Fibroblast of lung (primary cell): Measurements from ENCODE around the gene ATP5F1E. TPM values are rescaled to one million over a fixed set of nuclear protein-coding genes. Genes with fewer than 3 reads are reported as not detected.
A peak's percentile ranks its signal among the peaks of the same experiment; 100 is the strongest.

ENCODE experiments used
- DNase-seq, 2 donors: peaks; one replicate each; pipeline versions ENCODE4 v3.0.0 to v3.0.0-alpha.2; 2010; ENCODE audit warnings: low read depth in 2 of 2
- H2AFZ ChIP-seq: 2 replicates; pipeline ENCODE4 v1.5.1; 2012; ENCODE audit warnings: low read length, control low read depth, inconsistent platforms
- H3K27ac ChIP-seq: 2 replicates; pipeline ENCODE4 v1.5.1; 2011; ENCODE audit warnings: low read length, control low read depth; ENCODE audit not compliant: insufficient read depth
- H3K27me3 ChIP-seq: 2 replicates; pipeline ENCODE4 v1.5.1; 2011; ENCODE audit warnings: mild to moderate bottlenecking, low read length; ENCODE audit not compliant: control insufficient read depth, insufficient read depth
- H3K36me3 ChIP-seq: 2 replicates; pipeline ENCODE4 v1.5.1; 2011; ENCODE audit warnings: low read length; ENCODE audit not compliant: control insufficient read depth, insufficient read depth
- H3K4me1 ChIP-seq: 2 replicates; pipeline ENCODE4 v1.5.1; 2011; ENCODE audit warnings: low read length; ENCODE audit not compliant: control insufficient read depth, insufficient read depth; ENCODE audit errors: extremely low read depth
- H3K4me2 ChIP-seq: 2 replicates; pipeline ENCODE4 v1.5.1; 2011; ENCODE audit warnings: low read length, control low read depth; ENCODE audit not compliant: insufficient read depth; ENCODE audit errors: extremely low read depth
- H3K4me3 ChIP-seq, 4 experiments: fragments of 200-600 bp in 1 of 4; sonication (generic) in 1 of 4; replicated peaks in 1 of 4; 2 replicates each; pipeline ENCODE4 v1.5.1; 2011 to 2016; ENCODE audit warnings: low read length in 4 of 4, low read depth in 3 of 4, mild to moderate bottlenecking in 3 of 4, control low read depth in 2 of 4, inconsistent platforms in 1 of 4, mixed read lengths in 1 of 4; ENCODE audit not compliant: insufficient read depth in 1 of 4; ENCODE audit errors: control extremely low read depth in 1 of 4
- H3K79me2 ChIP-seq: 2 replicates; pipeline ENCODE4 v1.5.1; 2012; ENCODE audit warnings: mild to moderate bottlenecking, low read length, inconsistent platforms; ENCODE audit not compliant: control insufficient read depth, insufficient read depth
- H3K9ac ChIP-seq: 2 replicates; pipeline ENCODE4 v1.5.1; 2011; ENCODE audit warnings: mild to moderate bottlenecking, low read length, control low read depth; ENCODE audit not compliant: insufficient read depth
- H3K9me3 ChIP-seq: 2 replicates; pipeline ENCODE4 v1.5.1; 2012; ENCODE audit warnings: low read depth, low read length; ENCODE audit not compliant: control insufficient read depth, insufficient read depth
- H4K20me1 ChIP-seq: 2 replicates; pipeline ENCODE4 v1.5.1; 2011; ENCODE audit warnings: low read length; ENCODE audit not compliant: control insufficient read depth, insufficient read depth; ENCODE audit errors: extremely low read depth
- CTCF ChIP-seq, 2 donors: IDR thresholded peaks in 1 of 2; conservative IDR thresholded peaks in 1 of 2; 1 replicate in 1 of 2; 2 replicates in 1 of 2; pipeline ENCODE4 v1.5.1; 2011 to 2012; ENCODE audit warnings: low read length in 2 of 2, control low read depth in 1 of 2, inconsistent platforms in 1 of 2, low read depth in 1 of 2, mild to moderate bottlenecking in 1 of 2
- EZH2 ChIP-seq: IDR thresholded peaks from 2 replicates; pipeline ENCODE4 v1.5.1; 2012; ENCODE audit warnings: low read length, control low read depth, mild to moderate bottlenecking; ENCODE audit errors: missing control alignments
- polyA plus RNA-seq, 2 donors: library from polyadenylated mRNA; depleted of rRNA in 1 of 2; stranded (reverse) in 1 of 2; unstranded in 1 of 2; fragments of >200 nt; gene quantifications; 2 replicates each; pipeline ENCODE4 v1.2.1, GENCODE V29; 2011 to 2012; ENCODE audit warnings: missing spikeins in 1 of 2
- total RNA-seq: library from RNA; depleted of rRNA; stranded (reverse); fragments of >200 nt; gene quantifications from 2 replicates; pipeline ENCODE4 v1.2.1, GENCODE V29; 2014

The ATP5F1E gene
- total and polyA plus RNA-seq, 2 donors (not counting 1 experiment from before 2014, with no cell fraction given), result 37.8 to 56.5 TPM

DNA sequence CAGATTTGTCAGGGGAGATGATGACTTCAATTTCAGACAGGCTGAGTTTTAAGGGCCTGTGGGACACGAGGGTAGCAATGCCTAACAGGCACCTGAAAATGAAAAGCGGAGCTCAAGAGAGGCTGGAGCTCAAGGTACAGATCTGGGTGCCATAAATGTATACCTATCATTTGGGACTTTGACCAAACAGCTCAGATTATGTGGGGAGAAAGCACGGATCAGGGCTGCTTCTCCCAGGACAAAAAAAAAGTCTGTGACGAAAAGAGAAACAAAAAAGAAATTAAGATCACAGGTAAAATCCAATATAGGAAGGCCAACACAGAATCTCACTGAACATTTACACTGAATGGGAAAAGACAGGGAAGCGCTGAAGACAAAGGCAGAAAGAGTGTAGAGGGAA lies 8.5 kb upstream of the ATP5F1E start:
- no peak overlapping the region for H3K9ac ChIP-seq
- H3K9me3 ChIP-seq, result no peaks in the 10 kb centered on the region
- H3K4me1 ChIP-seq, result peaks cover 5% of the 10 kb centered on the region
- H3K27ac ChIP-seq, result no peak overlapping the region
- TF ChIP-seq EZH2 (no peak), CTCF (conservative IDR thresholded peaks at IDR 0.05 in 1 of 2, IDR thresholded peaks at IDR 0.05 in 1 of 2; ENCODE audit: low read depth in 1 of 2, low read length in 2 of 2) (no peak)
- no peaks in the 10 kb centered on the region for H4K20me1 ChIP-seq
- H3K4me3 ChIP-seq, result peak overlapping the region in 1 of 4 experiments; percentile 12
- H2AFZ ChIP-seq, result no peak overlapping the region
- DNase-seq, result no peak
- no peak overlapping the region for H3K4me2 ChIP-seq
- peaks cover 2% of the 10 kb centered on the region for H3K36me3 ChIP-seq
- peaks cover 46% of the 10 kb centered on the region for H3K79me2 ChIP-seq
- no peaks in the 10 kb centered on the region for H3K27me3 ChIP-seq

DNA sequence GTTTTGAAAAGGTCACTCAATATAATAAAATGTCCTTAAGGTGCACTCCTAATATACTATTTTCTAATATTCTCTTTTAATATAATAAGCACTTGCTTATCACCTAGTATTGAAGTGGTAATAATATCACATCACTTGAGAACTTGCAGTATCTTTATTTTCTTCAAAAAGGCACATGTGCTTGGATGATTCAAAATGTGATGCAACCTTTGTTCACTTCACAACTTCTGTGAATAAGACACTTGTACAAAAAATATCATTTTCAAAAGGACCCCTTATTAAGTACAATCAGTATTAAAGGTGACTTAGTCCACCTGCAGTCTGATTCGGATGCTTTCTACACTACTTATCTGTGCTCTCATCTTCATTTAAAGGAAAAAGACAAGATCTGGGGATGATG lies 7.1 kb upstream of the ATP5F1E start:
- no peaks in the 10 kb centered on the region for H3K27me3 ChIP-seq
- no peaks in the 10 kb centered on the region for H3K9me3 ChIP-seq
- H3K27ac ChIP-seq, result no peak overlapping the region
- peaks cover 5% of the 10 kb centered on the region for H3K4me1 ChIP-seq
- no peaks in the 10 kb centered on the region for H4K20me1 ChIP-seq
- DNase-seq, result peak in 1 of 2 donors; percentile 55
- no peak overlapping the region for H3K4me3 ChIP-seq
- TF ChIP-seq CTCF (conservative IDR thresholded peaks at IDR 0.05 in 1 of 2, IDR thresholded peaks at IDR 0.05 in 1 of 2; ENCODE audit: low read depth in 1 of 2, low read length in 2 of 2), result no peak
- no peak for TF ChIP-seq EZH2
- H3K79me2 ChIP-seq, result peaks cover 46% of the 10 kb centered on the region
- H3K9ac ChIP-seq, result no peak overlapping the region
- no peak overlapping the region for H2AFZ ChIP-seq
- peaks cover 2% of the 10 kb centered on the region for H3K36me3 ChIP-seq
- H3K4me2 ChIP-seq, result no peak overlapping the region

GRCh38 chr20:59037386-59037785 lies 5.3 kb upstream of the ATP5F1E start:
- H3K27me3 ChIP-seq, result no peaks in the 10 kb centered on the region
- H3K27ac ChIP-seq, result no peak overlapping the region
- H3K9ac ChIP-seq, result no peak overlapping the region
- no peaks in the 10 kb centered on the region for H3K4me1 ChIP-seq
- no peak overlapping the region for H2AFZ ChIP-seq
- DNase-seq, result no peak
- no peak overlapping the region for H3K4me3 ChIP-seq
- TF ChIP-seq CTCF (conservative IDR thresholded peaks at IDR 0.05 in 1 of 2, IDR thresholded peaks at IDR 0.05 in 1 of 2; ENCODE audit: low read depth in 1 of 2, low read length in 2 of 2), result no peak
- no peak for TF ChIP-seq EZH2
- H3K79me2 ChIP-seq, result peaks cover 44% of the 10 kb centered on the region
- H3K4me2 ChIP-seq, result no peak overlapping the region
- no peaks in the 10 kb centered on the region for H3K9me3 ChIP-seq
- peaks cover 2% of the 10 kb centered on the region for H3K36me3 ChIP-seq
- H4K20me1 ChIP-seq, result no peaks in the 10 kb centered on the region
